DOHH2 (cell line): ENCODE results near the gene VPS37C.

Experiments
- H3F3A ChIP-seq: fragments of 200-600 bp; sonication (generic), shearing (Covaris generic); 2 replicates; pipeline ENCODE4 v1.6.0; 2016; ENCODE audit warnings: antibody characterized with exemption, mild to moderate bottlenecking; ENCODE audit not compliant: control insufficient read depth, insufficient read depth
- H3K27ac ChIP-seq: fragments of 200-600 bp; sonication (generic); 2 replicates; pipeline ENCODE4 v1.5.1; 2014; ENCODE audit warnings: low read depth, mild to moderate bottlenecking, low read length, moderate library complexity
- H3K27me3 ChIP-seq: fragments of 200-600 bp; sonication (generic); 2 replicates; pipeline ENCODE4 v1.6.1; 2014; ENCODE audit warnings: mild to moderate bottlenecking, low read length, mixed read lengths; ENCODE audit not compliant: control insufficient read depth
- H3K36me3 ChIP-seq: fragments of 200-600 bp; sonication (generic); 2 replicates; pipeline ENCODE4 v1.6.1; 2014; ENCODE audit warnings: mild to moderate bottlenecking, low read length, moderate library complexity, mixed read lengths; ENCODE audit not compliant: control insufficient read depth
- H3K4me1 ChIP-seq: fragments of 200-600 bp; sonication (generic); 2 replicates; pipeline ENCODE4 v1.6.1; 2014; ENCODE audit warnings: mild to moderate bottlenecking, low read length, mixed read lengths; ENCODE audit not compliant: control insufficient read depth
- H3K4me2 ChIP-seq: fragments of 200-600 bp; sonication (generic); 2 replicates; pipeline ENCODE4 v1.6.0; 2014; ENCODE audit warnings: mild to moderate bottlenecking, low read length, moderate library complexity
- H3K4me3 ChIP-seq: fragments of 200-600 bp; sonication (generic); 2 replicates; pipeline ENCODE4 v1.5.1; 2014; ENCODE audit warnings: mild to moderate bottlenecking, low read length, mixed read lengths
- H3K79me2 ChIP-seq: fragments of 200-600 bp; sonication (generic); 2 replicates; pipeline ENCODE4 v1.6.1; 2014; ENCODE audit warnings: mild to moderate bottlenecking, low read length, mixed read lengths; ENCODE audit not compliant: control insufficient read depth
- H3K9me2 ChIP-seq: fragments of 200-600 bp; sonication (generic); replicated peaks from 2 replicates; pipeline ENCODE4 v1.6.1; 2014; ENCODE audit warnings: mild to moderate bottlenecking, low read length, mixed read lengths; ENCODE audit not compliant: control insufficient read depth
- H3K9me3 ChIP-seq: fragments of 200-600 bp; sonication (generic); 2 replicates; pipeline ENCODE4 v1.6.1; 2014; ENCODE audit warnings: antibody characterized with exemption, low read length, mixed read lengths; ENCODE audit not compliant: control insufficient read depth, insufficient read depth
- H4K20me1 ChIP-seq: fragments of 200-600 bp; sonication (generic); 2 replicates; pipeline ENCODE4 v1.6.0; 2014; ENCODE audit warnings: low read depth, mild to moderate bottlenecking, antibody characterized with exemption, low read length, moderate library complexity; ENCODE audit not compliant: control insufficient read depth, insufficient read depth
- EZH2phosphoT487 ChIP-seq: fragments of 200-600 bp; sonication (generic); IDR thresholded peaks from 2 replicates; pipeline ENCODE4 v1.6.1; 2017; ENCODE audit warnings: borderline replicate concordance, mild to moderate bottlenecking, antibody characterized with exemption, low read length, moderate library complexity, mixed read lengths
- TF ChIP-seq, protein P1 (sequence below): fragments of 200-600 bp; sonication (generic); IDR thresholded peaks from one replicate; pipeline ENCODE4 v1.5.1; 2014; ENCODE audit warnings: antibody characterized with exemption, mild to moderate bottlenecking, low read depth, low read length; ENCODE audit not compliant: poor library complexity, severe bottlenecking

The VPS37C gene

DNA sequence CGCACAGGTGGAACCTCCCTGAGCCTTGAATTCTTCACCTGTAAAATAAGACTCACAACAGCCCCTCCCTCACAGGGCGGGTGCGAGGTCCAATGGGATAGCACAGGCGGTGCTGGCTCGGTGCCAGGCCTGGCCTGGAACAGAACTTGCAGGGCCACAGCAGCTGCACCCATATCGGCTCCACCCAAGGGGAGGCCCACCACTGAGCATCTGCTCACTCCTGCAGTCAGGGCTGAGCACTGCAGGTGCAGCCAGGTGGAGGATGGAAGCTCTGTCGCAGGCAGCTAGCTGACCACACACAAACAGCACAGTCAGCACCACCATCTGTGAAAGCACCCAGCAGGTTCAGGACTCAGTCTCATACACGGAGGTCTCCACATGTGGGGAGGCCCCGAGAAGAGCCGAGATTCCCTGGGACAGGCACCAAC lies 19.6 kb downstream of the VPS37C start:
- TF ChIP-seq EZH2phosphoT487, result no peak
- TF ChIP-seq, protein P1, sequence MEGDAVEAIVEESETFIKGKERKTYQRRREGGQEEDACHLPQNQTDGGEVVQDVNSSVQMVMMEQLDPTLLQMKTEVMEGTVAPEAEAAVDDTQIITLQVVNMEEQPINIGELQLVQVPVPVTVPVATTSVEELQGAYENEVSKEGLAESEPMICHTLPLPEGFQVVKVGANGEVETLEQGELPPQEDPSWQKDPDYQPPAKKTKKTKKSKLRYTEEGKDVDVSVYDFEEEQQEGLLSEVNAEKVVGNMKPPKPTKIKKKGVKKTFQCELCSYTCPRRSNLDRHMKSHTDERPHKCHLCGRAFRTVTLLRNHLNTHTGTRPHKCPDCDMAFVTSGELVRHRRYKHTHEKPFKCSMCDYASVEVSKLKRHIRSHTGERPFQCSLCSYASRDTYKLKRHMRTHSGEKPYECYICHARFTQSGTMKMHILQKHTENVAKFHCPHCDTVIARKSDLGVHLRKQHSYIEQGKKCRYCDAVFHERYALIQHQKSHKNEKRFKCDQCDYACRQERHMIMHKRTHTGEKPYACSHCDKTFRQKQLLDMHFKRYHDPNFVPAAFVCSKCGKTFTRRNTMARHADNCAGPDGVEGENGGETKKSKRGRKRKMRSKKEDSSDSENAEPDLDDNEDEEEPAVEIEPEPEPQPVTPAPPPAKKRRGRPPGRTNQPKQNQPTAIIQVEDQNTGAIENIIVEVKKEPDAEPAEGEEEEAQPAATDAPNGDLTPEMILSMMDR, result peak; percentile 8
- no peaks in the 10 kb centered on the region for H3K27me3 ChIP-seq
- peaks cover 16% of the 10 kb centered on the region for H3K4me1 ChIP-seq
- peak overlapping the region; percentile 9; the same call in 1 of the 2 replicates for H3K4me3 ChIP-seq
- H3K9me3 ChIP-seq, result no peaks in the 10 kb centered on the region
- H3F3A ChIP-seq, result no peaks in the 10 kb centered on the region
- no peaks in the 10 kb centered on the region for H3K9me2 ChIP-seq
- 0 out of 2 replicates have a peak, but pooled peaks cover 6% of the 10 kb centered on the region for H3K79me2 ChIP-seq
- H4K20me1 ChIP-seq, result no peaks in the 10 kb centered on the region
- H3K4me2 ChIP-seq, result peak overlapping the region; percentile 52
- 0 out of 2 replicates have a peak overlapping the region, but pooled peaks have one; percentile 5 for H3K27ac ChIP-seq
- H3K36me3 ChIP-seq, result no peaks in the 10 kb centered on the region

DNA sequence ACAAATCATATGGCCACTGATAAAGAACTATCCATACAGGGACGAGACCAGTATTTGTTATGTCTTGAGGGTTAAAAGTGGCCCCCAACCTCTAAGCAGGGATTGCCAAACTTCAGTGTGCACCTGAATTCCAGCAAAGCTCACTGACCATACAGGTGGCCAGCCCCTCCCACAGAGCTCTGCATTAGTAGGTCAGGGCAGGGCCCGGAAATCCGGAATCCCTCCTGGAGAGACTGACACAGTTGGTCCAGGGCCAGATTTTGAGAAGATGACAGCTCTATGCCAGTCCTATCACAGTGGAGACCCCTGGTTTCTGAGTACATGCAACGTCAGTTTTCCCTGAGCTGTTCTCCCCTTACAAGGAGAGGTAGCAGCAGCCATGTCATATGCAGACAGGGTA lies 20.8 kb downstream of the VPS37C start:
- Histone ChIP-seq H3K9me3 (no peaks in the 10 kb centered on the region), H3K79me2 (0 out of 2 replicates have a peak, but pooled peaks cover 6% of the 10 kb centered on the region), H3K4me1 (peaks cover 16% of the 10 kb centered on the region), H3K27me3 (no peaks in the 10 kb centered on the region), H4K20me1 (no peaks in the 10 kb centered on the region), H3F3A (no peaks in the 10 kb centered on the region), H3K4me2 (no peak overlapping the region), H3K4me3 (no peak overlapping the region), H3K27ac (no peak overlapping the region), H3K36me3 (no peaks in the 10 kb centered on the region), H3K9me2 (no peaks in the 10 kb centered on the region)
- TF ChIP-seq, protein P1, result no peak
- no peak for TF ChIP-seq EZH2phosphoT487

DNA sequence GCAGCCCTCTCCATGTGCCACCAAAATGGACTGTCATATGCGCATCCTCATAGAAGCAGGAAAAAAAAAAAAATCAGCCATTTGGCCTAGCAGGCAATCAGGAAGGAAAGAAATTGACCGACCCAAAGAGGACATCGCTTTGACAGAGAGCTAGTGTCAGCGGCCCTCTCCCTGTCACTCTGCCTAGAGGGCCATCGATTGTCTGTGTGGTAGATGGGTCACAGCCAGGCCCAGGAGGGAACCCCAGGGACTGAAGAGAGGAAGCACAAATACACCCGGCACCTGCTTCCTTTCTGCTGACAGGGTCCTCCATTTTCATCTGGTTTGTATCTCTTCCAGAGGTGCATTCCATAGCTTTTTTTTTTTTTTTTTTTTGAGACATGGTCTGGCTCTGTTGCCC lies 21.8 kb downstream of the VPS37C start:
- Histone ChIP-seq H3K9me3 (no peaks in the 10 kb centered on the region), H3K4me1 (peaks cover 16% of the 10 kb centered on the region), H3F3A (no peaks in the 10 kb centered on the region), H3K4me3 (no peak overlapping the region), H3K9me2 (no peaks in the 10 kb centered on the region), H3K4me2 (no peak overlapping the region), H3K36me3 (no peaks in the 10 kb centered on the region), H3K79me2 (0 out of 2 replicates have a peak, but pooled peaks cover 6% of the 10 kb centered on the region), H3K27ac (no peak overlapping the region), H3K27me3 (no peaks in the 10 kb centered on the region), H4K20me1 (no peaks in the 10 kb centered on the region)
- TF ChIP-seq, protein P1, result no peak
- no peak for TF ChIP-seq EZH2phosphoT487
